Subcutaneous adipose tissue (tissue), 4 donors: ENCODE measurements around the gene DNMBP. TPM values are rescaled to one million over a fixed set of nuclear protein-coding genes. Genes with fewer than 3 reads are reported as not detected.

Experiments
- total RNA-seq, 4 donors: library from RNA; depleted of rRNA; stranded (reverse); fragments of >200 nt; gene quantifications; one replicate each; pipeline ENCODE4 v1.1.0, GENCODE V29; 2016
- TF ChIP-seq, protein P1 (sequence below): fragments of 450-650 bp; IDR thresholded peaks from one replicate; pipeline ENCODE4 v1.5.1; 2016; ENCODE audit warnings: low read depth, mild to moderate bottlenecking, control low read depth, antibody characterized with exemption, moderate library complexity

DNMBP gene
- total RNA-seq, 4 donors from 2014 or later: 20.9 to 23.3 (median 21.5) TPM

DNA sequence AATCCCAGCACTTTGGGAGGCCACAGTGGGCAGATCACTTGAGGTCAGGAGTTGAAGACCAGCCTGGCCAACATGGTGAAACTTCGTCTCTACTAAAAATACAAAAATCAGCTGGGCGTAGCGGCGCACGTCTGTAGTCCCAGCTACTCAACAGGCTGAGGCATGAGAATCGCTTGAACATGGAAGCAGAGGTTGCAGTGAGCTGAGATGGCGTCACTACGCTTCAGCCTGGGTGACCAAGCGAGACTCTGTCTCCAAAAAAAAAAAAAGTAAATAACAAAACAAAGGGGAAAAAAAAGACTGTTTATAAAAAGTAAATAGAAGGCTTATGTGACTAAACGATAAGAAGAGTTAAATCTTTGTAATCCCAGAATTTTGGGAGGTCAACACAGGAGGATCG, 15.0 kb upstream of the DNMBP start:
- TF ChIP-seq, protein P1, sequence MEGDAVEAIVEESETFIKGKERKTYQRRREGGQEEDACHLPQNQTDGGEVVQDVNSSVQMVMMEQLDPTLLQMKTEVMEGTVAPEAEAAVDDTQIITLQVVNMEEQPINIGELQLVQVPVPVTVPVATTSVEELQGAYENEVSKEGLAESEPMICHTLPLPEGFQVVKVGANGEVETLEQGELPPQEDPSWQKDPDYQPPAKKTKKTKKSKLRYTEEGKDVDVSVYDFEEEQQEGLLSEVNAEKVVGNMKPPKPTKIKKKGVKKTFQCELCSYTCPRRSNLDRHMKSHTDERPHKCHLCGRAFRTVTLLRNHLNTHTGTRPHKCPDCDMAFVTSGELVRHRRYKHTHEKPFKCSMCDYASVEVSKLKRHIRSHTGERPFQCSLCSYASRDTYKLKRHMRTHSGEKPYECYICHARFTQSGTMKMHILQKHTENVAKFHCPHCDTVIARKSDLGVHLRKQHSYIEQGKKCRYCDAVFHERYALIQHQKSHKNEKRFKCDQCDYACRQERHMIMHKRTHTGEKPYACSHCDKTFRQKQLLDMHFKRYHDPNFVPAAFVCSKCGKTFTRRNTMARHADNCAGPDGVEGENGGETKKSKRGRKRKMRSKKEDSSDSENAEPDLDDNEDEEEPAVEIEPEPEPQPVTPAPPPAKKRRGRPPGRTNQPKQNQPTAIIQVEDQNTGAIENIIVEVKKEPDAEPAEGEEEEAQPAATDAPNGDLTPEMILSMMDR: no peak

DNA sequence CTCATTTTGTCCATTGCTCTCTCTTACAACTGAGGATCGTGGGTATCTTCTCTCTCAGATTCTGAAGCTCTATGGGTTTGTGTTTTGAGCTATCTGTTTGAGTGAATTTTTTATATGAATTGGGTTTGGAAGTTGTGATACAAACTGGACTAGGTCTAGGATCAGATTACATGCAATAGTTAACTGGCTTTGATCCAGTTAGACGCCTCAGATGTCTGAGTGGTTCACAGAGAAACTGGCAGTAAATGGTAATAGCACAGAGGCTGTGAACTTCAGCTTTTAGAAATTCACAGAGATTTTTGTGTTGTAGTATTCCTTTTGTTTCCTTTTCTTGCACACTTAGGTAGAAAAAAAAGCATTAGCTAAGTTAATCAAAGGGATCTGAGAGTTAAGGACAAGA, 12.7 kb upstream of the DNMBP start:
- TF ChIP-seq, protein P1: no peak

DNA sequence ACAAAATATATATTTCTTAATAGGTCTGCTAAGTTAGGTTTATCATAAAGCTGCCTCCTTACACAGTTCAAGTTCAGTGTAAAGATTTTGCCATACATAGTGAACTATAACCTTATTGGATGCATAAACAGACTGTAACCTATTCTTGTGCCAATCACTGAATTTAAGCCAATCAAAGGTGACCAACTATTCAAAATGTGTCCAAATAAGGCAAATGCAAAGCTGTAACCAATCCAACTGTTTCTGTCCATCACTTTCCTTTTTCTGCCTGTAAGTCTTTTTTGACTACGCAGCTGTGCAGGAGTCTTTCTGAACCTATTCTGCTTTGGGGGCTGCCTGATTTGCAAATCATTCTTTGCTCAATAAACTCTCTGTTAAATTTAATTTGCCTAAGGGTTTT, 11.6 kb upstream of the DNMBP start:
- TF ChIP-seq, protein P1: no peak

DNA sequence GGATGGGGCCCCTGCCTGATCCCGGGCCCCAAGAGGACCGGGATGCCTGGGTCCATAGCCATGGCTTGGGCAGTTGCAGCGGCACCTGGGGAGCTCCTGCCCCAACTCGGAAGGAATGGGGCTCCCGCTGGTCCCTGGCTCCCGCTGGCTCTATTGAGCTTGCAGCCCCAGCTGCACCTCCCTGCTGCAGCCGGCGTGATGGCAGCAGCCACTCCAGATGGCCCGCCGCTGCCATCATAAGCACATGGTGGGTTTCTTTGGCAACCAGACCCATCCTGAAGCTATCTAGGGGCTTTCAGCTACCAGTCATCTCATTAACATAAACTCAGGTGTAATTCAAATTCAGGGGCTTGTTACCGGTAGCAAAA, 11.1 kb upstream of the DNMBP start:
- TF ChIP-seq, protein P1: no peak

DNA sequence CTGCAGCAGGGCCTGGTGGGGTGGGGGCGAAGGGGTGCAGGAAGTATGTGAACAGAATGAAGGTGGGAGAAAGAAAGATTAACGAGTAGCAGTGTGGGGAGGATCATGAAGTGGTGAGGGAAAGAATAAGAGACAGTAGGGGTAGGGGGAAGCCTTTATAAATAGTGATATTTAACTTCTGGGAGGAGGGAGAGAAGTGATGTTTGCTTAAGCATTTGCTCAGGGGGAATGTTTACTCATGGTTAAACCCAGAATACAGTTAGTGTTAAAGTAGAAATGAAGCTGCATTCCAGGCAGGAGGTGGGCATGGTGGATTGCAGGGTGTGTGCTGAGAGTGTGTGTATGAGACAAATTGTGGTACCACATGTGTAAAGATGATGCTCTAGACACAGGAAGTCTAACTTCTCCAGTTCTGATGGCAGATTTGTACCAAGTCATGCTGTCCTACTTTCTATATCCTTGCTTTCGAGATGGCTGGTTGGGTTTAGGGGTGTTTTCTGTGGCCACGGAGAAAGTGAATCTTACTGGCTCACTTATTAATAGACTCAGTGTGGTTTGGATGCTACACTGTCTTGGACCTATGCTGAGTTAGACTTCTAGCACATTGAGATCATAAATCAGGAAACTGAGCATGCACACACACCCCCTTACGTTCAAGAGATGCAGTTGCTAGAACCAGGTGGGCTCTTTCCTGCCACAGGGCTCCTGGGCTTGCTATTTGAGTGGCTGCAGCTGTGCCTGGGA, 10.6 kb upstream of the DNMBP start:
- TF ChIP-seq, protein P1: no peak

DNA sequence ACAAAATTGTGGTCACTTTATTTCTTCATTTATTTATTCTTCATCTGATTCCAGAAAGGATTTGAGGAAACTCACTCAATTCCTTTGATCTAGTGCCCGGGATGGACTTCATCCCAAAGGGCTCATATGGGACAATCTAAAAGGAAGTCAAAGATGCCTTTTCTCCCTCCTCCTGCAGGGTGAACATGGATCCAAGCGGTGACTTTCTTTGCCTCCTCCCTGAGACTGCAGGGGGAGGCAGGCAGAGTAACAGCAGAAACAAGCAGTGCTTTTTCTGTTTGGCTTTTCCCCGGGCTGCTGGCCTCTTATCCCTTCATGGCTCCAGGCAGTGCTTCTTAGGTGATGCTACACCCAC, 10.0 kb upstream of the DNMBP start:
- TF ChIP-seq, protein P1: no peak

DNA sequence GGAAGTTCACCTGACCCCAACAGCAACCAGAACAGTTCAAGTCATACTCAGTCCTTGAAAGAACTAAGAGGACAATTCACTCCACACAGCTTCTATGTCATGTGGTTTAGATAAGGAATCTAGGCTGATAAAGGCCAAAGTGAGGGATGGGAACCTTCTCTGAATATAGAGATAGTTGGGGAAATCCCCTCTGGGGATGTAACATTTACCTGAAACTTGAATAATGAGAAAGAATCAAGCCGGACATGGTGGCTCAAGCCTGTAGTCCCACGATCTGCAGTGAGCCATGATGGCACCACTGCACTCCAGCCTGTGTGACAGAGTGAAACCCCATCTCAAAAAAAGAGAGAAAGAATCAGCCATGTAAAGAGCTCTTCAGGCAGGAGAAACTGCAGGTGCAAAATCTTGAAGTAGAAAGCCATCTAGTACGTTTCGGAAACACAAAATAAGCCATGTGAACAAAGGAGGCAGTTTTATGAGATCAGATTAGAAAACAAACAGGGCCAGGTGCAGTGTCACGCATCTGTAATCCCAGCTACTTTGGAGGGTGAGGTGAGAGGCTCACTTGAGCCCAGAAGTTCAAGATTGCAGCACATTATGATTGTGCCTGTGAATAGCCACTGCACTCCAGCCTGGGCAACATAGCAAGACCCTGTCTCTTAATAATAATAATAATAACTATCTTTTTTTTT, 4.5 kb upstream of the DNMBP start:
- TF ChIP-seq, protein P1: no peak
